BJ (cell line): ENCODE measurements around the gene ADM. TPM values are rescaled to one million over a fixed set of nuclear protein-coding genes. Genes with fewer than 3 reads are reported as not detected.

Source experiments
- CTCF ChIA-PET: fragments of 350-600 bp; formaldehyde crosslinking; extraction: SDS; loops from one replicate; lab custom pipeline; 2021; ENCODE audit warnings: antibody characterized with exemption, inconsistent platforms; lab: Yijun Ruan, JAX
- POLR2A ChIA-PET: fragments of 300-600 bp; sonication (Branson Sonifier 250); formaldehyde crosslinking; extraction: SDS; loops from one replicate; lab custom pipeline; 2021; ENCODE audit warnings: antibody characterized with exemption; lab: Charles Lee
- DNase-seq: peaks from one replicate; pipeline ENCODE4 v3.0.0-alpha.2; 2011; ENCODE audit warnings: low read depth
- H3K27me3 ChIP-seq: 2 replicates; pipeline ENCODE4 v1.6.0; 2011; ENCODE audit warnings: low read length; ENCODE audit not compliant: control insufficient read depth, insufficient read depth
- H3K36me3 ChIP-seq: 2 replicates; pipeline ENCODE4 v1.5.1; 2011; ENCODE audit warnings: low read length; ENCODE audit not compliant: control insufficient read depth, insufficient read depth
- H3K4me3 ChIP-seq: 2 replicates; pipeline ENCODE4 v1.5.1; 2011; ENCODE audit warnings: low read depth, mild to moderate bottlenecking, control low read depth, low read length
- CTCF ChIP-seq: IDR thresholded peaks from 2 replicates; pipeline ENCODE4 v1.5.1; 2011; ENCODE audit warnings: low read depth, mild to moderate bottlenecking, control low read depth, inconsistent platforms, low read length, moderate library complexity; ENCODE audit not compliant: insufficient read depth
- polyA plus RNA-seq: library from polyadenylated mRNA; depleted of rRNA; stranded (reverse); fragments of >200 nt; gene quantifications from 2 replicates; pipeline ENCODE4 v1.2.3, GENCODE V29; 2011

Gene ADM
- polyA plus RNA-seq, 1 experiment: 569 TPM

GRCh38 chr11:10294290-10294953 lies 10.5 kb upstream of the ADM start:
- H3K27me3 ChIP-seq: no peaks in the 10 kb centered on the region
- CTCF ChIA-PET: no interaction called here
- DNase-seq: peak; percentile 51
- no peak for TF ChIP-seq CTCF
- peak overlapping the region; percentile 61 for H3K4me3 ChIP-seq
- H3K36me3 ChIP-seq: peaks cover 2% of the 10 kb centered on the region; the same call in 1 of the 2 replicates
- POLR2A ChIA-PET: no interaction called here

- ChIA-PET CTCF (interaction anchor here (0.6 to 1.9 kb wide), 3 partner anchors 9 to 441 kb away, joined by 3 to 4 read pairs (median 3); partner anchors contain the start of gene ADM), POLR2A (interaction anchor here (0.7 to 0.8 kb wide), 2 partner anchors 86 to 322 kb away, joined by 4 to 6 read pairs; no protein-coding TSS in a partner anchor)
- TF ChIP-seq CTCF: no peak
- DNase-seq: no peak
- Histone ChIP-seq H3K36me3 (no peaks in the 10 kb centered on the region), H3K27me3 (no peaks in the 10 kb centered on the region), H3K4me3 (peak overlapping the region; percentile 61)
Observed at GRCh38 chr11:10295064-10295901, 9.6 kb upstream of the ADM start.

DNA sequence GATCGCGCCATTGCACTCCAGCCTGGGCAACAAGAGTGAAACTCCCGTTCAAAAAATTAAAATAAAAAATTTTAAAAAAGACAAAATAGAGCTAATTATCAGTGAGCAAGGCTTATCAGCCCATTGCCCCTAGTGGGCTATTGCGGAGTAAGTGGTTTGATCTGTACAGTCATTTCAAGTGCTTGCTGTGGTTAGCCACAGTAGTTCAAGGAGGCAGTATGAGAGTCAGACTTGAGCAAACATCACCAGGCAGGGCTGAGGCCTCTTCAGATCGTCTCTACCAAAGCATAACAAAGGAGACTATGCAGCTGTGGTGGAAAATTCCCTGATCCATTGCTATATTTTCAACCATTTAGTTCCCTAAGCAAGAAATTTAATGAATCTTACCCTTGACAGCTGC lies 6.5 kb upstream of the ADM start:
- Histone ChIP-seq H3K36me3 (no peaks in the 10 kb centered on the region), H3K27me3 (no peaks in the 10 kb centered on the region), H3K4me3 (no peak overlapping the region)
- DNase-seq: no peak
- CTCF ChIA-PET: interaction anchor here (1.0 to 2.0 kb wide), 4 partner anchors 17 to 191 kb away, joined by 3 to 6 read pairs (median 4); no protein-coding TSS in a partner anchor
- peak; percentile 34 for TF ChIP-seq CTCF
- POLR2A ChIA-PET: no interaction called here

DNA sequence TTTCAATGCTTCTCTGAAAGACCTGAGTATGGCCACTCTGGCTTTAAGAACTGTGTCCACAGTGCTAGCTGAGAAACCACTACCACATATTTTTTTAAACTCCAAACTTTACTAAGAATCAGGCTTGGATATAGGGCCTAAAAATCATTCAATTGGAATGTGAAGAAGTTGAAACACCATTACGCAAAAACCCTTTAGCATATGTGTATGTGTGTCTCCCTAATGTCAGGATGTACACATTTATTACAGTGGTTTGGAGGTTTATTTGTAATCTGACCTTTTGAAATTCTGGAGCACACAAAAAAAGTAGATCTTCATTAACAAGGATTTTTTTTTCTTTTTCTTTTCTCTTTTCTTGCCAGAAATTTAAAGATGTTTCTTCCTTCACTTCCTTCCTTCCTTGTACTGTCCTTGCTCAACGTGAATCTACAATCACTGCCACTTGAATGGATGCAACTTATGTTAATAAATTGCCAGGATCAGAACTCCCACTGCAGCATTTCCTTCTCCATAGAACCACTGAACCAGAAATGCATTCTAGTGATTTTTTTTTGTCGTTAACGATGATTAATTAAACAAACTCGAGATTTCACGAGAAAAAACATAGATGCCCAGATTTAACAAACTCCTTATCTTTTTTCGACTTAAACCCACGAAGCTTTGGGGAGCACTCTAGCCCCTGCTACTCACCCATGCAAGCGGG lies 3.1 kb upstream of the ADM start:
- Histone ChIP-seq H3K4me3 (peak overlapping the region; percentile 94), H3K36me3 (peaks cover 18% of the 10 kb centered on the region), H3K27me3 (no peaks in the 10 kb centered on the region)
- ChIA-PET CTCF (interaction anchor here (0.7 to 3.0 kb wide), 7 partner anchors 94 to 688 kb away, joined by 3 to 9 read pairs (median 4); no protein-coding TSS in a partner anchor), POLR2A (interaction anchor here (0.6 to 1.2 kb wide), 4 partner anchors 8 to 542 kb away, joined by 3 to 7 read pairs (median 4); no protein-coding TSS in a partner anchor)
- peak; percentile 46 for DNase-seq
- no peak for TF ChIP-seq CTCF
